ENCODE results near the gene MITF. TPM values are rescaled to one million over a fixed set of nuclear protein-coding genes. Genes with fewer than 3 reads are reported as not detected.

Gene MITF
- total RNA-seq, 1 donor from 2014 or later: 43.8 TPM

DNA sequence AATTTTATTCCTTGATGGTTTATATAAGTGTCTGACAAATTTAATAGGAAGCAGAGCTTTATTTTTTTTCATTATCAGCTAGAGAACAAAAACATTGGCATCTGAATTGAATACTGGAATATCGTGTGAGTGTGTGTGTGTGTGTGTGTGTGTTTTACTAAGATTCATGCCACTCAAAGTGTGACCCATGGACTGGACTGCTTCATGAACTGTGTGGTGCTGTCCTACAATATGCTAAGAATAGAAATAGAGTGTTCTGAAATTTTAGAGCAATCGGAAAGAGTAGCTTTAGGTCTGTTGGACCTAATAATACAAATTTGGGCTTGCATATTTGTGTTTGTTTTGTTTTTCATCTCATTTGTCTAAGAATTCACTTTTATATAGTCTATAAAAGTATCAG lies 89.6 kb downstream of the MITF start:
- DNase-seq (ENCODE audit: low spot score): no peak

DNA sequence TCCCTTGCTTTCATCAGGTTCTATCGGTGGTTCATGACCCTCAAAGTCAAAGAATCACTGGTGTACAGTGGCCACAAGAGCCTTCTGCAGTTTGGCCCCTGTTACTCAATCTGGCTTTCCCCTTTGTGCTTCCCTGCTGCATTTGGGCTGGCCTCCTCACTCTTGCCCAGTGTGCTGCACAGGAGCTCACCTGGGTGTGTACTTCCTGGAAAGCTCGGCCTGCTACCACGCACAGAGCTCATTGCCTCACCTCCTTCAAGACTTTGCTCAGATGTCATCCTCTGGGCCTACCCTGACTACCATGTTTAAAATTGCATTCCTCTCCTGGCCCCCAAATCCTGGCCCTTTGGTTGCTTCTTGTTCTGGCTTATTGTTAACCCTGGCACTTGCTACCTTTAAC lies 90.9 kb downstream of the MITF start:
- no peak for DNase-seq (ENCODE audit: low spot score)

DNA sequence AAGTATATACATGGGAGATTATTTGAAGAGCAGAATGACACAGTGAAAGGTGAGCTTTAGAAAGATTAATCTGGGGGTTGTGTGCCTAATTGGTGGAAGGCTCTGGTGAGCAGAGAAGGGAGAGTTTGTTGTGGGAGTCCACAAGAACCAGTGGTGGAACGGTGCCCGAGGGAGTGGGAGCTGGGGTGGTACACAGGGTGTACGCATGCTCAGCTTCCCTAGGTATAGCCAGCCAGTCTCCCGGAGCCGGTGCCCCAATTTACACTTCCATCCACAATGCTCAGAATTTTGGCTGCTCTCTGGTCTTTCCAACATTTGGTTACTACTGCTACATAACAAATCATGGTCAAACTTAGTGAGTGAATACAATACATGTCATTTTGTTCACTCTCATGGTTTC lies 92.5 kb downstream of the MITF start:
- no peak for DNase-seq (ENCODE audit: low spot score)

DNA sequence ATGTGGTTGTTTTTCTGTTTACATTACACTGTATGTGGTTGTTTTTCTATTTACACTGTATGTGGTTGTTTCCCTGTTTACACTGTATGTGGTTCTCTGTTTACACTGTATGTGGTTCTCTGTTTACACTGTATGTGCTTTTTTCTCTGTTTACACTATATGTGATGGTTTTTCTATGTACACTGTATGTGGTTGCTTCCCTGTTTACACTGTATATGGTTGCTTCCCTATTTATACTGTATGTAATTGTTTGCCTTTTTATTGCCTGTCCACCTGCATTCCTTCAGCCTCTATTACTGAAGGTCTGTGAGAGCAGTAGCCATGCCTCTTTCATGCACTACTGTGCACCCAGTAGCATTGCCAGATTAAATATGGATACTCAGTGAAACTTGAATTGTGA lies 94.3 kb downstream of the MITF start:
- no peak for DNase-seq (ENCODE audit: low spot score)

DNA sequence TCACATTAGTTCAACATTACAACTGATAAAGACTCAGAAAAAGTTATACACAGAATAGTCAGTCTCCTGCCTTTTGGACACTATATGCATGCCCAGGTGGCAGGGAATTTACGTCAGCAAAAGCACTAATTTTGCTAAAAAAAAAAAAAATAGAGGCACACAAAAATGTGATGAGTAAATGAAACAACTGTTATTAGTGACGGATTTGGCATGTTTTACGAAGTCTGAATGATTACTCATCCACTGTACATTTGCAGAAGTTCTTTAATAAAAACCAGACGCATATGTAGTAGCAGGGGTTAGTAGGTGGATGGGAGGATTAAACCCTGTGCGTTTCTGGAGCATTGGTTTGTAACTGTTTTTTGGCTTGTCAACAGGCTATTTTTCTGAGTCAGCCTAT lies 99.0 kb downstream of the MITF start:
- DNase-seq (ENCODE audit: low spot score): no peak

DNA sequence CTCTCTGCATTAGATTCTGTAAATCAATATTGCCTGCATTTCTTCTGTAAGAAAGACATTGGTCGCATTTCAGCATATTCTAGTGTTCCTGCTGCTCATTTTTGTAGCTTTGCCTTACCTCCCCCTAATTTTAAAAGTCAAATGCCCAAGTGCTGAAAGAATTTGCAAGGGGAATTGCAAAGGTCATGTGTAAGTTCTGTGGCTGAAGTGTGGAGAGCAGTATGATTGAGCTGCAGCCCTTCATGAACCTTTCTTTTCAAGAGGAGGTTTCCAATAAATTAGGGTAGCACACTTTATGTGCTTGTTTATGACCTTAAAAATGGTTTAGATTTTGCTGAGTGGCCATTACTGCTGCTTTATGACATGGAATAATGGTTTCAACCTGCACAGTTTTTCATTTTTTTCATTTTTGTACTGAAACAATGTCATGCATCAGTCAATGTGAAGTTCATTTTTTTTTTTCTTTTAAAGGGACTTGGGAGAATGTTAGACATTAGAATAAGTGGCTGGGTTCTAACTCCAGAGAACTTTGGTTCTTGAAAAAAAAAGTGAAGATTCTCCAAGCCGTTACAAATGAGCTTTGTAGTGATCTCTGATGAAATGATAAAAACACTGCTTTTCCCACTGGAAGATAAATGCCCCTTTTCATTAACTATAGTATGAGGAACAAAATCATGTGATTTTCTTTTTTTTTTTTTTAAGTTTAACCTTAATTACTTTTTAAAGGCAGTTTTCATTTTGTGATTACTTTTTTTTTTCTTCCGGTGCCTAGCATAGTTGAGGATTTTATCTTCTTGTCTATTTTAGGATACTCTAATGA lies 99.6 kb downstream of the MITF start:
- DNase-seq (ENCODE audit: low spot score): no peak

DNA sequence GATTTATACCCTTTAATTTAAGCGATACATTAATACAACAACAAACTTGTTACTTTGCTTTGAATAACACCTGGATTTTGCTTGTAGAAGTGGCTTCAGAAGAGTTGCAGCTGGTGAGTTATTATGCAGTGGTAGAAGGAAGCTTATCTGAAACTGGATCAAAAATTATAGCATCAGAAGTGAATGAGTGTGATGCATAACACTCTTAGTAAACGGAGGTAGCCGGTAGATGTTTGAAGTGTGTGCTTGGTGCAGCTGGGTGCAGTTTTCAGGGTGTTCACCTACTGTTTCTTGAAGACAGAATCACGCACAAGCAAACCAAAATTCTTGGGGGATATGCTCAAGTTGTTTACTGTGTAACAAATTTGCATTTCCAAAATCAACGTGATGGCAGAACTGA lies 103.1 kb downstream of the MITF start:
- no peak for DNase-seq (ENCODE audit: low spot score)

DNA sequence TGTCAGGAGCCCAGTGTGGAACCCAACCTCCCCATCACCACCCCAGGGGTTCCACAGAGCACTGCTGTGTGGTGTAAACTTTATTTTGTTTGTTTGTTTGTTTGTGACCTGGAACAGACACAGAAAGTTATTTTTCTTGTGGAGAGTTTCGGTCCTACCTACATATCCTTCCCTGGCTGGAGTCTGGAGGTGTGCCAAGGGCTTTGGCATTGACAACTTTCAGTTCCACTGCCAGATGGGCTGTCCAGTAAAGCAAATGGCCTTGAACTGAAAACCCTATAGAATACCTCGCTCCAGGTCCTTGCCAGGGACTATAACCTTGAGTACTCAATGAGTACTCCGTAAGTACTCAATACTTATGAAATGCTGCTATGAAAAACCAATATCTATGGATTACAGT lies 103.5 kb downstream of the MITF start:
- no peak for DNase-seq (ENCODE audit: low spot score)

DNA sequence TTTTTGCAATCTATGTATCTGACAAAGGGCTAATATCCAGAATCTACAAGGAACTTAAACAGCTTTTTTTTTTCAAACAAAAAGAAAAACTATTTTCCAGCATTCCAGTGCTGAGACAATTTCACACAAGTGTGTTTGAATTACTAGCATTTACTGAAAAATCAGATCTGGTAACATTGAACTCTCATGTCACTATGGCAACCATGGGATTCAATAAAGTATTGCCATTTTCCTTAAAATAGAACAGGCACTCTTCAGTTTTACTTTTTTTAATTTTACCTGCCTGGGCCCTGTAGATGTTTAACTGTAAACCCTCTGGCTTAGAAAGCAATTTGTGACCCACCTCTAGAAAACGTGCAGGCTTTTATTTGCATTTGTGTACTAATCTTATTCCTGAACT lies 105.4 kb downstream of the MITF start:
- DNase-seq (ENCODE audit: low spot score): no peak

DNA sequence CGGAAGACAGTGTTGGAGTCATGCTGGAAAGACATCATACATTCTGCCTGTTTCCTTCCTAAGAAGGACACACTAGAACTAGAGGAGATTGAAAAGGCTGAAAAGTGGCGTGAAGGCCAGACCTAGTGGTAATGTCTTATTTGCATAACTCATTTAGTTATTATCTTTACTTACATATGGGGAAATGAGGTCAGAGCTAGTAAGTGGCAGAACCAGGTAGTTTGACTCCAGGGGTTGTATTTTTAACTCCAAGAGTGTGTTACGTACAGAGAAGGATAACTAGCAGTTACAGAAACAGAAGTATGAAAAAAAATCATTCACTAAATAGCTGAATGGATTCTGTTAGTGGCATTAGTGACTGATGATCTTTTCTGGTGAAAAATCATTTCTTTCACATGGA lies 108.0 kb downstream of the MITF start:
- no peak for DNase-seq (ENCODE audit: low spot score)

DNA sequence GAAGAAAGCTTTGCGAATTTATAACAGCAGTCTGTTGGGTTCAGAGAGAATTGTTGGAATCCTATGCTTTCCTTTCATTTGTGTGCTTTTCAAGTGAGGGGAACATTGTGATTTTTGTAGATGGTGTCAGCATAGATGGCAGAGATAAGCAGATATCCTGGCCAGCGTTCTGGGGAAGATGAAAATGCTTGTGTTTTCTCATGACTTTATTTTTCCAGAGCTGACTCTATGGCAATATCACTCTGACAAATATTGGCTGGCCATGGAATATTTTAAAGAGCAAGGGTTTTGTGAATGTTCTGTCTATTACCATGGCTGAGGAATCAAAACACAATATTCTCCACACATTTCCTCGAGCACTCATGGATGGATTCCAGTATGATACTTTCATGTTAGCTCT lies 108.8 kb downstream of the MITF start:
- DNase-seq (ENCODE audit: low spot score): no peak

DNA sequence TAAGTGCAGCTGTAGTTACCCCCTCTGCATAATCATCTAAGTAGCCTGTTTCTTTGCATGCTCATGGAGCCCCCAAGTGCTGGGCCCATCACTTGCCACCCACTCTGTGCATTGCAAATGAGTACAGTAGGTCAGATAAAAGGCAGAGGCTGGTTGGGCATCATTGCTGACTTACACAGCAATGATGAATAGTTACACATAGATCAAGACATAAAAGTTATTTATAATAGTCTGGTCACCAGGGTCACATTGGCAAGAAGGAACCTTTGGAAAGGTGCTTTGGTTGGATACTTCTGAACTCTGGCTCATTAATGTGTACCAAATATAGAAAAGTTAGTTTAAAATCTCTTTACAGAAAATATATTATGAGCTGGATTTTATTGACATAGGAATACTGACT lies 111.6 kb downstream of the MITF start:
- DNase-seq (ENCODE audit: low spot score): no peak

DNA sequence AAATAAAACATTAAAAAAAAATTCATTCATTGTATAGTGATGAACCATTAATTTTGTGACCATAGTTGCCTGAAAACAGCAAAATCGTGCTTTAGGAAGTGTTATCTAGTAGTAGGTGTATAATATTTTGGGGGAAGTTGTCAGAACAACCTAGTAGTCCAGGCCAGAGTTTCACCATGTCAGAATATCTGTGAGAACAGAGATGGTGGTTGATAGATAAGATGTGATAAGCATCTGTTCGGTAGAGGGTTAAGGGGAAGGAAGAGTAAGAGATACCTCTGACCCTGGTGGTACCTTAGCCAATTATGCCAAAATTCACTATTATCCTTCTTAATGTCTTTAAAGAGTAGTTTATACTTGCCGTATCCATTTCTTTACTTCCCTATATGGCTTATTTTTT lies 113.8 kb downstream of the MITF start:
- DNase-seq (ENCODE audit: low spot score): no peak

DNA sequence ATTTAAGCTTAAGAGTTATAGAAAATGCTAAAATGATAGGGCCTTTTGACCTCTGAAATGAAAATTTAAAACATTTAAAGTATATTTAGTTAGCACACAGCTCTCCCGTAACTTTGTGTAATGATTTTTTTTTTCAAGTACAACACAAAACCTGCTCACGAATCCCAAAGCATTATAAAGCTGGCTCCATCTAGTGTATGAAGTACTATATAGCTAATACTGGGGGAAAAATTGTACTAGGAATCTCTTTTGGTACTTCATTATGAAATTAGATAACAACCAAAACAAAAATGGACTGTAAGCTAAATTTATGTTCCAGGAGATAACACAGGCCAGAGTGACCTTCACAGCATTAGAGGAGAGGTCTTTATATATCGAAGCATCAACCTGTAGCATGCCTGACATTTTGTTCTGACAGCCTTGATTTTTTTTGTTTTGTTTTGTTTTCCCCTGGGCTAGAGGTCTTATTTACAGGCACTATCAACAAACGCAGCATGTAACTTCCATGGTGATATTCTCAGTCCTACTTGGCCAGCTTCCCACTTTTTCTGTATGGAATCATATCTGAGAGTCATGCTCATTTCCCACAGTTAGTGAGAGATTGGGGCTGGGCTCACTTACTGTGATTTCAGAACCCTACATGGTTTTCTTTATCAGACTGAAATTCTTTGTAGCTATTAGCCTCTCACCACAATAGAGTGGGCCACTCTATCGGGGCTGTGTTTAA lies 116.3 kb downstream of the MITF start:
- no peak for DNase-seq (ENCODE audit: low spot score)

DNA sequence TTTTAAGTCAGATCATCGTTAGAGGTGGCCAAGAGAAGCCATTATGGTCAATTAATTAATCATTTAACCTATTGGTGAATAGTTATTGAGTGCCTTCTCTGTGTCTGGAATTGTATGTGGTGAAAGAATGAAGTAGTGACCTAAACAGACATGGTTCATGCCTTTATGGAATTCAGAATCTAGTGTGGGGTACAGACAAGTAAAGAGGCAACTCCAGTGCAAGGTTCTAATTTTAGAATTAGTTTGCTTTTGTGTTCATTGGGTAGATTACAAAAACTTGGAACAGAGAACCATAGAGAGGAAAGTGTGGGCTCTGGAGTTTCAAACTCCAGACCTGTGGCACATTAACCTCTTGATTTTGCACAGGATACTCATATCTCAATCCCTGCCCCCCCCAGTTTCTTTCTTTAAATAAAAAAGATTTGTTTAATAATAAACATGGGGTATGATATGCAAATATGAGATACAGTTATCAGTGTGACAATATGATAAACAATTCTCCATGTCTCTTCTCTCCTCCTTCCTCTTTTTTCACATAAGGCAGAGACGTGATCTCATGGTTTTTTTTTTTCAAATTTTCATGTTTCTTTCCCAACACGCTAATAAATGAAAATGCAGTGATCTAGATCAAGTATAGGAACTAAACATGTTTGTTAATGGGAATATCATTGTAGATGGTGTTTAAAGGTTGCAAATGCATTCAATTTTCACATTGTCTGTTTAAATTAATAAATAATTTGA lies 117.9 kb downstream of the MITF start:
- DNase-seq (ENCODE audit: low spot score): no peak

DNA sequence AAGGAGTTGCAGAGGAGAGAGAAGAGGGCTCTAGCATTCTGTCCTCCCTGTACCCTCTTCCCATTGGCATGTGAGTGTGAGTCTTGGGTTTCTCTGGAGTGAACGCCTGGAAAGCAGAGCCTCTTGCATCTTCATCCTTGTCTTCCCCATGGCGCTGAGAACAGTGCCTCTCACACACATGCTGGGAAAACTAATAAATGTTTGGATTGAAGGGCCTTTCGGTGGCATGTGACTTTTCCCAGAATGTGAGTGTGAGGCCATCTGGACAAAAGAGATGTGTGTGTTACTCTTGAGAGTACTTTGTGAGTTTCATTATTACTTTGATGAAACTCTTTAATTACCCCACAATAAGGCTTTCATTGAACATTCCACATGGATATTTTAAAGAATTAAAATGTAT lies 122.3 kb downstream of the MITF start:
- DNase-seq (ENCODE audit: low spot score): no peak

DNA sequence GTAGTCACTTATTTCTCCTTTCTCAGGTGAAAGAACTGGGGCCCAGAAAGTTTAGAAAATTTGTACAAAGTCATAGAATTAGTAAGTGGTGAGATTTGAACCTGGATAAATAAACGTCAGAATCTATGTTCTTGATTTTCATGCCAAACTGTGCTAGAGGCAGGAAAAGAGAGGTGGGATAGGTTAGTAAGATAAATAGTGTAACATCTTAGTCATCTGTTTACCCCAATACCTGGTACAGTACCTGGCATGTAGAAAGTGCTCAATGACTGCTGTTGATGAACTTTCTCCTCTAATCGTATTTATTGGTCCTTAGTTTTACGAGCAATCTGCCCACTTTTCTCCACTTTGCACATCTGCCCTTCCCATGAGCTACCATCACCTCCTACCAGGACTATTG lies 124.9 kb downstream of the MITF start:
- no peak for DNase-seq (ENCODE audit: low spot score)

DNA sequence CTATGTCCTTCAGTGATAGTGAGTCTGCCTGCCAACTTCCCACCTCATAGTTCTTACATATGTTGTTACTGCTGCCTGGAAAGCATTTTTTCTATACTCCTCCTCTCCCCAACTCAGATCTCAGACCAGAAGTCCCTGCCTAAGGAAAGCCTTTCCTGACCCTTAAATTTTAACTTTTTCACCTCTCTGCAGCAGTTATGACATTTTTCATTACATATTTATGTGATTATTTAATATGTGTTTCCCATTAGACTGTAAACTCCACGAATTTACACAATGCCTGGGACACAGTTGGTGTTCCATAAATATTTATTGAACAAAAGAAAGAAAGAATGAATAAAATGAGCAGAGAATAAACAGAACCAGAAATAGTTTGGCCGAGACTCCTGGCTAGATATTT lies 125.5 kb downstream of the MITF start:
- DNase-seq (ENCODE audit: low spot score): no peak

DNA sequence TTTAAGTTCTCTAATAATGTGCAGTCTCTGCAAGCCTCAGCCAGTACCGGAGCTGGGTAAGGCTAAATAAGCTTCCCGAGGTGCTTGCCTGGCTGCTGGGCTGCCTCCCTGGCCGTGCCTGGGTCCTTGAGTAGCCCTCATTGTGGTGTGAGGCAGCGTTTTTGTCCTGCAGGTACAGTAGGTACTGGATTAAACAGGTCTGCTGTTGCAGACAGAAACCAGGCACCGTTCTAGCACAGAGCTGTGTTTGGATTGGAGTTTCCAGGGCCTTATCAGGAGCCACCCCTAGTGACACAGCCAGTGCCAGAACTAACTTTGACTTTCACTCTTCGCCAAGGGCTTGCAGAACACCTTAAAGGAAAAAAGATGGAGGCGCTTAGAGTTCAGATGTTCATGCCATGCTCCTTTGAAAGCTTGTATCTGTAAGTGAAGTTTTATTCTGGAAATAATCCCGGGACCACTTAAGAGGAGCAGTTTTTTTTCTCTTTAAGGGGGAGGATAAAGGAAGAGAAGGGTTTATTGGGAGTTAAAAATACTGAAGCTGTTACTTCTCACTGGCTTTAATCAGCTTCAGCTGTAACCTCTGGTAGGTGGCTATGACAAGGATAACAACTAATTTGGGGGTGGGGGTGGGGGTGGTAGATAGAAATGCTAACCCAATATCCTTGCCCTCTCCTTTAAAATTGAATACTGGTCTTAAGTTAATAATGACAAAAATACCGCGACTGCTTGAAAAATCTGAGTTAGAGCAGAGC lies 126.8 kb downstream of the MITF start:
- DNase-seq (ENCODE audit: low spot score): no peak

DNA sequence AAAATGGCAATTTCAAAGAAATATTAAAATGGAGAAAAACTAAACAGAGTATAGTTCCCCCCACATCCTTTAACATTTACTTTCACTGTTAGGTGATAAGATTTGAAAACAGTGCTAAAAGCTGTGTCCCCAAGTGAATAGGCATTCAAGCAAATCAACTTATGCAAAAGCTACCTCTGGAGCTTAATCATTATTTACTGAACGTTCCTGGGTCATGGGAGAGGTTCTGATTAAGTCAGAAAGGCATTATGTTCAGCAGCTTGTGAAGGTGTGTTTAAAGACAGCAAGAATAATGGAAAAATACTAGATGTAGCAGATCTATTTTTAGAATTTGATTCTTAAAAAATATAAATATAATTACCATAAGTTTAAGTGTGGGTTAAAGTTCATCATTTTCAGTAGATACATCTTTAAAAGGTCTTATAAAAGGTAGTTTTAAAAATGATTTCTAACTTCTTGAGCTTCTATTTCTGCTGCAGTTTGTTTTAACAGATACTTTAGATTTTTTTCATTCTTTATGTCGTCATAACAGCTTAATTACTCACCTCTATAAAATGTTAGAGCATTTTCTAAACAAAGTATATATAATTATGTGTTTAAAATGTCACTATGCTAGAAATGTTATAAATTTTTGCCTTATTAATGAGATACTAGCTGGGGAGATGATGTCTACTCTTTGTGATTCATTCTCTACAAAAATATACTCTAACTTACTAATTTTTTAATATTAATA lies 127.9 kb downstream of the MITF start:
- no peak for DNase-seq (ENCODE audit: low spot score)
